ENCODE measurements around the gene ANKS4B. TPM values are rescaled to one million over a fixed set of nuclear protein-coding genes. Genes with fewer than 3 reads are reported as not detected.

The ANKS4B gene
- total RNA-seq, 1 experiment from 2014 or later, result 0.09 TPM

DNA sequence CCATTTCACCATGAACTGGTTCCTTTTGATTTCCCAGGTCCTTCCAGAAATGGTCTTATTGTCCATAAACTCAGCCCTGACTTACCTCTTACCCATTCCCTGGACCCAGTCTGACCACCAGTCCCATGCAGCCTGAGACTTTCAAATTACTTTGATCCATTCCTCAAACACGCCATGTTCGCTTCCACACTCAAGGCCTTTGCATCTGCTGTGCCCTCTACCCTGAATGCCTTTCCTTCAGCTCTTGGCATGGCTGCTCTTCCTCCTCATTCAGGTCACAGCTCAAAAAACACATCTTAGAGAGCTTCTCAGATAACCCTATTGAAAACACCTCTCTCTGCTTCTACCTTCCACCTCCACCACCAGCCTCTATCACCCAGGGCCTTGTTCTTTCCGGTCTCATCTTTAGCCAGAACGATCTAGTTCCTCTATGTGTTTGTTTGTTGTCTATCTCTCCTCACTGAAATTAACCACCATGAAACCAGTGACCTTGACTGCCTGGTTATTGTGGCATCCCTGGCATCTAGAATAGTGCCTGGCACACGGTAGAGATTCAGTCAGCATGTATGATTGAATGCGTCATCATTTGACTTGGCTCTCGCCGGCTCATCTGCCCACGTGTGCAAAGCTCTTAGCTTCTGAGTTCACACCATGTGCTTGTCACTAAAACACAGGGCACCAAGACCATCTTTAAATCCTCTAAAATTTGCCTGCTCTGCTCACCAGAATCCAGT lies 31.8 kb downstream of the ANKS4B start:
- no peaks in the 10 kb centered on the region for H3K23me2 ChIP-seq (ENCODE audit: insufficient read length, low read depth, low read length, poor library complexity, severe bottlenecking)
- H3K23ac ChIP-seq (ENCODE audit: insufficient read length, low read depth, low read length), result no peak overlapping the region
- no peak overlapping the region for H2AFZ ChIP-seq (ENCODE audit: low read length)
- H3K27me3 ChIP-seq (ENCODE audit: insufficient read depth, low read length), result no peaks in the 10 kb centered on the region
- H3K9me3 ChIP-seq (ENCODE audit: control insufficient read depth, low read depth, low read length), result no peaks in the 10 kb centered on the region
- TF ChIP-seq, protein P1, sequence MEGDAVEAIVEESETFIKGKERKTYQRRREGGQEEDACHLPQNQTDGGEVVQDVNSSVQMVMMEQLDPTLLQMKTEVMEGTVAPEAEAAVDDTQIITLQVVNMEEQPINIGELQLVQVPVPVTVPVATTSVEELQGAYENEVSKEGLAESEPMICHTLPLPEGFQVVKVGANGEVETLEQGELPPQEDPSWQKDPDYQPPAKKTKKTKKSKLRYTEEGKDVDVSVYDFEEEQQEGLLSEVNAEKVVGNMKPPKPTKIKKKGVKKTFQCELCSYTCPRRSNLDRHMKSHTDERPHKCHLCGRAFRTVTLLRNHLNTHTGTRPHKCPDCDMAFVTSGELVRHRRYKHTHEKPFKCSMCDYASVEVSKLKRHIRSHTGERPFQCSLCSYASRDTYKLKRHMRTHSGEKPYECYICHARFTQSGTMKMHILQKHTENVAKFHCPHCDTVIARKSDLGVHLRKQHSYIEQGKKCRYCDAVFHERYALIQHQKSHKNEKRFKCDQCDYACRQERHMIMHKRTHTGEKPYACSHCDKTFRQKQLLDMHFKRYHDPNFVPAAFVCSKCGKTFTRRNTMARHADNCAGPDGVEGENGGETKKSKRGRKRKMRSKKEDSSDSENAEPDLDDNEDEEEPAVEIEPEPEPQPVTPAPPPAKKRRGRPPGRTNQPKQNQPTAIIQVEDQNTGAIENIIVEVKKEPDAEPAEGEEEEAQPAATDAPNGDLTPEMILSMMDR (conservative IDR thresholded peaks at IDR 0.05), result no peak
- Mint-ChIP-seq H3K27me3 (ENCODE audit: low read depth) (no peaks in the 10 kb centered on the region; the same call in 1 of the 2 replicates), H3K4me3 (no peak overlapping the region), H3K36me3 (ENCODE audit: insufficient read depth in 1 of 3, low read depth in 3 of 3) (peaks cover 0 to 3% (median 2%) of the 10 kb centered on the region in 3 experiments; a peak in 4 of 7 replicates), H3K27ac (no peak overlapping the region), H3K9me3 (no peaks in the 10 kb centered on the region), H3K4me1 (no peaks in the 10 kb centered on the region; a peak in 2 of 4 replicates)
- no peak overlapping the region for H3T11ph ChIP-seq (ENCODE audit: low read length)
- H3K4me1 ChIP-seq (ENCODE audit: insufficient read depth, low read length), result no peaks in the 10 kb centered on the region
- H4K91ac ChIP-seq (ENCODE audit: insufficient read length, low read depth, low read length), result no peak overlapping the region
- H3K79me2 ChIP-seq (ENCODE audit: insufficient read depth, low read length), result no peaks in the 10 kb centered on the region
- no peak overlapping the region for H2BK12ac ChIP-seq (ENCODE audit: insufficient read length, low read depth, low read length)
- H4K8ac ChIP-seq (replicated peaks; ENCODE audit: insufficient read length, low read depth, low read length), result no peak overlapping the region
- WGBS (ENCODE audit: extremely low coverage, insufficient read length, low lambda C conversion rate), result no CpG with 5 or more reads among the region's 9 CpGs
- no peak overlapping the region for H2BK5ac ChIP-seq (ENCODE audit: insufficient read length, low read length)
- H3K56ac ChIP-seq (ENCODE audit: insufficient read length, low read depth, low read length), result no peak overlapping the region
- H4K20me1 ChIP-seq (ENCODE audit: control insufficient read depth, insufficient read depth, insufficient read length), result no peaks in the 10 kb centered on the region
- no peak overlapping the region for H2BK15ac ChIP-seq (ENCODE audit: low read depth, low read length)
- no peak overlapping the region for H2BK120ac ChIP-seq (ENCODE audit: low read depth, low read length, poor library complexity, severe bottlenecking)
- H3K4ac ChIP-seq (ENCODE audit: low read depth, low read length), result no peak overlapping the region
- no peak overlapping the region for H3K18ac ChIP-seq (ENCODE audit: insufficient read length, low read depth, low read length)
- H3K27ac ChIP-seq (ENCODE audit: insufficient read length, low read depth, low read length), result no peak overlapping the region
- no peak overlapping the region for H3K14ac ChIP-seq (ENCODE audit: insufficient read depth, low read length)
- no peak for DNase-seq
- H2BK20ac ChIP-seq (ENCODE audit: low read depth, low read length, poor library complexity, severe bottlenecking), result no peak overlapping the region
- no peak overlapping the region for H2AK5ac ChIP-seq (ENCODE audit: insufficient read length, low read length)
- H3K79me1 ChIP-seq (ENCODE audit: insufficient read depth, low read depth, low read length, poor library complexity, severe bottlenecking), result no peaks in the 10 kb centered on the region
- no peak overlapping the region for H4K5ac ChIP-seq (ENCODE audit: insufficient read length, low read depth, low read length)
- H3K9ac ChIP-seq (ENCODE audit: extremely low read depth, insufficient read length, low read length), result no peak overlapping the region
- no peak overlapping the region for H3K4me2 ChIP-seq (ENCODE audit: insufficient read depth, insufficient read length, low read length)
